Effector memory CD4-positive, alpha-beta T cell (primary cell): ENCODE results near the gene UST.
"Not testable (repeated sequence)": the region's sequence is repeated elsewhere in the genome, so short reads cannot be mapped to it uniquely, and the experiment has no call there.

ENCODE experiments used
- DNase-seq, 3 donors: peaks; one replicate each; pipeline ENCODE4 v3.0.0-alpha.2; 2020
- H3K27ac ChIP-seq: 2 replicates; pipeline ENCODE4 v1.7.0; 2013; ENCODE audit warnings: mild to moderate bottlenecking, low read length, moderate library complexity; ENCODE audit not compliant: insufficient read depth, poor library complexity, severe bottlenecking
- H3K27me3 ChIP-seq: replicated peaks from 2 replicates; pipeline ENCODE4 v1.7.0; 2013; ENCODE audit warnings: mild to moderate bottlenecking, low read length; ENCODE audit not compliant: insufficient read depth, control insufficient read depth, poor library complexity, severe bottlenecking
- H3K36me3 ChIP-seq: 2 replicates; pipeline ENCODE4 v1.7.0; 2013; ENCODE audit warnings: mild to moderate bottlenecking, low read length, moderate library complexity; ENCODE audit not compliant: control insufficient read depth, insufficient read depth
- H3K4me1 ChIP-seq: 2 replicates; pipeline ENCODE4 v1.7.0; 2013; ENCODE audit warnings: low read length, mild to moderate bottlenecking; ENCODE audit not compliant: control insufficient read depth, insufficient read depth, poor library complexity, severe bottlenecking
- H3K4me3 ChIP-seq: 2 replicates; pipeline ENCODE4 v1.7.0; 2013; ENCODE audit warnings: low read length, low read depth, mild to moderate bottlenecking; ENCODE audit not compliant: insufficient read depth, poor library complexity, severe bottlenecking
- H3K9me3 ChIP-seq: 2 replicates; pipeline ENCODE4 v1.7.0; 2013; ENCODE audit warnings: mild to moderate bottlenecking, low read length, moderate library complexity; ENCODE audit not compliant: control insufficient read depth

UST gene

DNA sequence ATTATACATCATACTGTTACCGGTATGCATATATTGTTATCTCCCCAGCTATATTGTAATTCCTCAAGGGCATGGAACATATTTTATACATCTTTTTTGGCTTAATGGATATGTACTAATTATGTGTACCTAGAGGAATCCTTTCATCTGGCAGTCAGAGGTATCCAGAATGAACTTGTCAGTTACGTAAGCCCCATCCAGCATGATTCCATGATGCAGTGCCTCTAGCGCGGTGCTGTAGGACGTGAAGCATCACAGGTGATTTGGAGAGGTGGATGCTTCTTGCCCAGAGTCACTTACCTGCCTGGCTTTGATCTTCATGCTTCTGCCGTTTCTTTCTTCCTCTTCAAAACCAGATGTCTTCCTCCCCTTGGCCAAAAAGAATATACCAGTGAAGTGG, 159.1 kb downstream of the UST start:
- H3K27ac ChIP-seq, result no peak overlapping the region
- H3K36me3 ChIP-seq, result no peaks in the 10 kb centered on the region
- H3K4me1 ChIP-seq, result no peaks in the 10 kb centered on the region
- DNase-seq, result no peak
- H3K4me3 ChIP-seq, result no peak overlapping the region
- no peaks in the 10 kb centered on the region for H3K27me3 ChIP-seq
- no peaks in the 10 kb centered on the region for H3K9me3 ChIP-seq

DNA sequence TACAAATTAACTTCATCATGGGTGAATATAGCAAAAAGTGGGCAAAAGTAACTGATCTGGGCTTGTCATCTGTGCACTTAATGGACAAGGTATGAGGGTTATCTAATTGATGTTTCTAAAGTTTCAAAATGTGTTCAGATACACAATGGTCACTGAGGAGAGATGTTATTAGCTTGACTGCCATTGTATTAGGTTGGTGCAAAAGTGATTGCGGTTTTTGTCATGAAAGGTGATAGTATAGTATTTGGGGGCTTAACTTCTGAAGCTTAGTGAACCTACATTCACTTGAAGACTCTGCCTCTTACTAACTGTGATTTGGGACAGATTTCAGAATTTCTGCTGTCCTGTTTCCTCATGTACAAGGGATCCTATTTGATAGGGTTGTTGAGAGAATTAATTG, 159.6 kb downstream of the UST start:
- Histone ChIP-seq H3K27ac (no peak overlapping the region), H3K36me3 (no peaks in the 10 kb centered on the region)
- DNase-seq, result no peak

DNA sequence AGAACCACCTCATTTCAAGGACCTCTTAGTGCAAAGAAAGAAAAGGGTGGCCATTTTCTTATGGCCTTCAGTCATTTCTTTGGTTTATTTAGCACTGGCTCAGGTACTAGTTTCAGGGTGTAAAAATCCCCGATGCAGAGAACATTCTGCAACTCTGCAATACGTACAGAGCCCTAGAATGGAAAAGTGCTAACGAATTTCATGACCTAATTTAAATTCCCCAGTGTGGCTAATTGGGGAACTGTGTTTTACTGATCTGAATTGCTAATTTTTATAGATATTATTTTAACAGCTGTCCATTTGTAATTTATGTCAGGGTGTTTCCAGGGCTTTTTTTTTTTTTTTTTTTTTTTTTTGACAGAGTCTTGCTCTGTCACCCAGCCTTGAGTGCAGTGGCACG, 160.7 kb downstream of the UST start:
- Histone ChIP-seq H3K27ac (no peak overlapping the region), H3K9me3 (no peaks in the 10 kb centered on the region), H3K36me3 (no peaks in the 10 kb centered on the region), H3K27me3 (no peaks in the 10 kb centered on the region), H3K4me1 (no peaks in the 10 kb centered on the region), H3K4me3 (no peak overlapping the region)
- DNase-seq, result no peak

More for the DNA sequence above, 159.6 kb downstream of the UST start:
- H3K4me3 ChIP-seq, result no peak overlapping the region
- H3K4me1 ChIP-seq, result no peaks in the 10 kb centered on the region
- H3K9me3 ChIP-seq, result no peaks in the 10 kb centered on the region
- no peaks in the 10 kb centered on the region for H3K27me3 ChIP-seq

DNA sequence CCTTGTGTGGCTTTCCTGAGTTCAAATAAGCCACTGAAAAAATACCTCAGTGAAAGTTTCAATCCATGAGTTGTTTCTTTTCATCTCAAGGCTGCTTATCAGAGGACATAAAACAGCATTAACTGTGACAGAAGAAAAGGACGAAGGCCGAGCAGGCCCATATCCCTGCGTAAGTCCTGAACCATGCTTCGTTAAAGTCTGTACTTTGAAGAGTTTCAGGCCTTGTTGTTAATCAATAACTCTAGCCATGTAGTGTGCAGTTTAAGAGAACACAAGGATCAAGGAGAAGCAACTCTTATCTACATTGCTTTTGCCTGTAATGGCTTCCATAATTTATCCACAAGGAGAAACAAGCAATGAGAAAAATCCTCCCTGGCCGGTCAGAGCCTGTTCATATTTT, 165.4 kb downstream of the UST start:
- Histone ChIP-seq H3K27me3 (no peaks in the 10 kb centered on the region), H3K4me1 (no peaks in the 10 kb centered on the region), H3K4me3 (no peak overlapping the region), H3K9me3 (no peaks in the 10 kb centered on the region), H3K36me3 (no peaks in the 10 kb centered on the region), H3K27ac (no peak overlapping the region)
- DNase-seq, result no peak

DNA sequence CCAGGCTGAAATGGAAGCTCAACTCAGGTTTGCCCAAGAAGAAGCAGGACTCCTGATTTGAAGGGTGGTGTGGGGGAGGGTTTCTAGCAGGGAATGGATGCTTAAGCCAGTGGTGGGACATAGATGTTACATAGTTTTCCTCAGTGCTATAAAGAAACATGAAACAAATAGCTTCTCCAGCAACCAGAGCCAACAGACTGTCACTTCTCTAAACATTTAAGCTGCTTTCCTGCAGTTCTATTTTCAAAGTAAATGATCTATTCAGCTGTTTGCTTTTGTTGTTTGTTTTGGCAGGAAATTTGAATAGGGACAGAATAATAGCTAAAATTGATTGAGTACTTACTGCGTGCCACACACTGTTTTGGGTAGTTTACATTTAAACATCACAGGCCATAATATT, 169.0 kb downstream of the UST start:
- no peaks in the 10 kb centered on the region for H3K36me3 ChIP-seq
- no peak for DNase-seq
- no peak overlapping the region for H3K27ac ChIP-seq
- no peaks in the 10 kb centered on the region for H3K4me1 ChIP-seq
- no peaks in the 10 kb centered on the region for H3K27me3 ChIP-seq
- no peaks in the 10 kb centered on the region for H3K9me3 ChIP-seq
- no peak overlapping the region for H3K4me3 ChIP-seq

DNA sequence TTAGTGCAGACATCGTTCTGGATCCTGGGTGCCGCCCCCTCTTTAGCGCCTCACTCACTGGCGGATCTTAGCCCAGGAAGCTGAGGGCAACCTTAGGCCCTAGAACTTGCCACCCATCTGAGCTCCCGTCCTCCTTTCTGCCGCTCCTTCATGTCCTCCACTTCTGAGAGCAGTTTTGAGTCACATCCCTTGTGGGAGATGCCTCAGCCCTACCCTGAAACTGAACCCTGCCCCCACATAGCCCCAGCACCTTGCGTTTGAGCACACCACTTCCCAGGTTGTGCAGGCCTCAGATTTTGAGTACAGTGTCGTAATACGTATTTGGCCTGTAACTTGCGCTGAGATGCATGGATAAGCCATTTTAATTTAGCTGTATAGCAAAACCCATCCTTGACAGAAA, 169.7 kb downstream of the UST start:
- not testable (repeated sequence) for H3K4me1 ChIP-seq, H3K27me3 ChIP-seq, H3K27ac ChIP-seq, H3K36me3 ChIP-seq, H3K4me3 ChIP-seq, H3K9me3 ChIP-seq, DNase-seq

DNA sequence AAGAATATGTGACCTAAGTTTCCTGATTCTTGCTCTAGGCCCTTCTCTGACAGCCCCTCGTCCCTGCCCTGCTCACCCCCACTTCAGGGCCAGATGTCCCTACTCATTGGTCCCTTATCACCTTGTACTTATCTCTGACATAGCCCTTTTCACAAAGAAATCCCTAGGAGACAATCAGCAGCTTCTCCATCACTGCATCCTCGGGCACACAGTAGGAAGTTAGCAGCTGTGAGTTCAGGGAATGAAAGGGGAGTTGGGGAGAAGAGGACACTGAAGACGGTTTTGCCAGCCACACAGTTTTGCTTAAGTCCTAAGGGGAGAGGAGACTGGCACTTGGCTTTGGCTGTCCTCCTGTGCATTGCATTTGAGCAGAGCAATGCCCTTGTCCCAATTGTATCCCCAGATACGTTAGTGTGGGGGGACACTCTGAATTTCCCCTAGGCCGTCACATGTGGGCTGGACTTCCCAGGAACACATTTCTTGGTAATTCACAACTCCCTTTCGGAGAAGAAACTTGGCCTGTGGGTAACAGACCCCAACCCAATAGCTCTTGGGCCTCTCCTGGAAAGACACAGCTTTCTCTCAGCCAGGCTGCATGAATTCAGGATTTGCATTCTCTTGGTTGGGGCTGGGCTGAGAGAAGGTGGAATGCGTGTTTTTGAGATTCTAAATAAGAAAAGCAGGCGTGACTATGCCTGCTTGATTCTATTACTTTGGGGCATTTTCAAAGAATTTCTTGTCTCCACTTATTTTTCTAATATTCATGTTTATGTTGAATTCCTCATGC, 177.6 kb downstream of the UST start:
- no peak for DNase-seq
- Histone ChIP-seq H3K27me3 (no peaks in the 10 kb centered on the region), H3K4me1 (no peaks in the 10 kb centered on the region), H3K27ac (no peak overlapping the region), H3K9me3 (no peaks in the 10 kb centered on the region), H3K36me3 (no peaks in the 10 kb centered on the region), H3K4me3 (no peak overlapping the region)

DNA sequence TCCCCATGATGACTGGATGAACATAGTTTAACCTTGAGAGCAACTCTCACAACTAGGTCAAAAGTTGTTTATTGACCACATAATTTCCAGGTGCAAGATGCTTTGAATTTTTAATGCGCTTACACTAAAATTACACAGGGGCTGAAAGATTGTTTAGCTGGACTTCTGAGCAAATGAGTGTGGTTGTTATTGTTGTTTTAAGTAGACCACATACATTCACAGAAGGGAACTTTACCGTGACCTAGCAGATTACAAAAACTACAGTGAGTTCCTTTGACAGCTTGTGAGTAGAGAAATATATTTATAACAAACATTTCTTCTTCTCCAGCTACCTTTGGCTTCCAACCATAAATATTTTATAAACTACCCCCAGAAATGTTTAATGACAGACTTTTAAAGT, 178.9 kb downstream of the UST start:
- H3K4me3 ChIP-seq, result no peak overlapping the region
- H3K27ac ChIP-seq, result no peak overlapping the region
- DNase-seq, result no peak
- no peaks in the 10 kb centered on the region for H3K36me3 ChIP-seq
- no peaks in the 10 kb centered on the region for H3K4me1 ChIP-seq
- no peaks in the 10 kb centered on the region for H3K27me3 ChIP-seq
- H3K9me3 ChIP-seq, result no peaks in the 10 kb centered on the region

DNA sequence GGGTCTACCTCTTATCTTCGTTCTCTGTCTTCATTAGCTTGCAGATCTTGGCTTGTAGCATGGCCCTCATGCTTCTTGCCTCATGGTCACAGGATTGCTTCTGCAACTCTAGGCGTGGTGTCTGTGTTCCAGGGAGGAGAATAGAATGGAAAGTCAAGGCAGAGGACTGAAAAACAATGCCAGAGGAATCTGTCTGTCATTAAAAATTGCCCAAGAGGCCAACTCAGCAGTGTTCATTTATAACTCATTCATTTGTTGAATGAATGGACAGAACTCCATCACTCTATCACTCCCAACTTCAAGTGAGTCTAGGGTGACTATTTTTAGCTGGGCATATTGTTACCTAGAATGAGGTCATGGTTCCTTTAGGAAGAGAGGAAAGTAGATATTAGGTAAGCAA, 179.6 kb downstream of the UST start:
- H3K4me1 ChIP-seq, result no peaks in the 10 kb centered on the region
- no peaks in the 10 kb centered on the region for H3K9me3 ChIP-seq
- DNase-seq, result no peak
- H3K27ac ChIP-seq, result no peak overlapping the region
- no peaks in the 10 kb centered on the region for H3K36me3 ChIP-seq
- no peaks in the 10 kb centered on the region for H3K27me3 ChIP-seq
- H3K4me3 ChIP-seq, result no peak overlapping the region

DNA sequence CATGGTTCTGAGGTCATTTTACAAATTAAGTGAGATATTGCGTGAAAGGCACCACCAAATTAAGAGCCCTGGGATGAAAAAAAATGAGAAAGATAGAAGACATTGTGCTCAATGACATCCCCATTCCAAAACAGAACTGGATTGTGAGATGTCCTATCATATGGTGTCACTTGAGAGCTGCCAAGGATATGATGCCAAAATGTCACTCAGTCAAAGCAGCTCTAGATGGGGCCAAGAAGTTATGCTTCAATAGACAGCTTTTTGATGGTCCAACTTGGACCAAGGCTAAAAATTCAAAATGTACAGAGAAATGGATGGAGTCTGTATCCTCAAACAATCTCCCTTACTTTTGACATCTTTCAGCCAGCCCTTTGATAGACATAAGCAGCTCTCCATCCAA, 180.8 kb downstream of the UST start:
- Histone ChIP-seq H3K27me3 (no peaks in the 10 kb centered on the region), H3K4me3 (no peak overlapping the region), H3K36me3 (no peaks in the 10 kb centered on the region), H3K4me1 (no peaks in the 10 kb centered on the region), H3K27ac (no peak overlapping the region), H3K9me3 (no peaks in the 10 kb centered on the region)
- DNase-seq, result no peak
